ENCODE results near the gene RNF14. TPM values are rescaled to one million over a fixed set of nuclear protein-coding genes. Genes with fewer than 3 reads are reported as not detected.

RNF14 gene
- total and polyA plus RNA-seq, 9 of the 15 experiments (the other 6 are each of a cell fraction or from before 2014, with no cell fraction given), result 36.3 to 140 (median 75.1) TPM

DNA sequence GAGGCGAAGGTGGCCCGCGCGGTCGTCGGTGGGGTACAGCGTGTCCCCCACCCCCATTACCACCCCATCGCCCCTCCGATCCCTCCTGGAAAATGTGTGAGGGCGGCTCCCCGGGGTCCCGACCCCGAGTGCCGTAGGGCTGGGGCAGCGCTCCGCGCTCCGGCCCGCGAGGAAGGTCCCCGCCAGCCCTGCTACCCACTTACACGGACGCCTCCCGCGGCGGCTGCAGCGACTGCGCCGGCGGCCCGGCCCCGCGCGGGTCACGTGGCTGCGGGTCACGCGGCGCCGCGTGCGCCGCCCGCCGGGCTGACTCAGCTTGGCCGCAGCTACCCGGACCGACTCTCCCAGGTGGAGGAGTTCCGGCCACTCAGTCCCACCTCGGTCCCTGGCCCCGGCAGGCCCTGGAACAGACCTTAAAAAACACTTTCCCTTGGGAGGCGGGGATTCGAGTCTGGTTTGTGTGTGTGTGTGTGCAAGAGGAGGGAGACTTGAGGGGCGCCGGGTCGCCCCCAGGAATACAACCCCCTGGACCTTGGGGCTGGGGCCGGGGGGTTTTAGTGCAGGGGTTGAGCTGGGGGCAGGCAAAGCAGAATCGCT lies 44.0 kb downstream of the RNF14 start, which contains the start of gene GNPDA1 (continued):
- TF ChIP-seq, protein P1, sequence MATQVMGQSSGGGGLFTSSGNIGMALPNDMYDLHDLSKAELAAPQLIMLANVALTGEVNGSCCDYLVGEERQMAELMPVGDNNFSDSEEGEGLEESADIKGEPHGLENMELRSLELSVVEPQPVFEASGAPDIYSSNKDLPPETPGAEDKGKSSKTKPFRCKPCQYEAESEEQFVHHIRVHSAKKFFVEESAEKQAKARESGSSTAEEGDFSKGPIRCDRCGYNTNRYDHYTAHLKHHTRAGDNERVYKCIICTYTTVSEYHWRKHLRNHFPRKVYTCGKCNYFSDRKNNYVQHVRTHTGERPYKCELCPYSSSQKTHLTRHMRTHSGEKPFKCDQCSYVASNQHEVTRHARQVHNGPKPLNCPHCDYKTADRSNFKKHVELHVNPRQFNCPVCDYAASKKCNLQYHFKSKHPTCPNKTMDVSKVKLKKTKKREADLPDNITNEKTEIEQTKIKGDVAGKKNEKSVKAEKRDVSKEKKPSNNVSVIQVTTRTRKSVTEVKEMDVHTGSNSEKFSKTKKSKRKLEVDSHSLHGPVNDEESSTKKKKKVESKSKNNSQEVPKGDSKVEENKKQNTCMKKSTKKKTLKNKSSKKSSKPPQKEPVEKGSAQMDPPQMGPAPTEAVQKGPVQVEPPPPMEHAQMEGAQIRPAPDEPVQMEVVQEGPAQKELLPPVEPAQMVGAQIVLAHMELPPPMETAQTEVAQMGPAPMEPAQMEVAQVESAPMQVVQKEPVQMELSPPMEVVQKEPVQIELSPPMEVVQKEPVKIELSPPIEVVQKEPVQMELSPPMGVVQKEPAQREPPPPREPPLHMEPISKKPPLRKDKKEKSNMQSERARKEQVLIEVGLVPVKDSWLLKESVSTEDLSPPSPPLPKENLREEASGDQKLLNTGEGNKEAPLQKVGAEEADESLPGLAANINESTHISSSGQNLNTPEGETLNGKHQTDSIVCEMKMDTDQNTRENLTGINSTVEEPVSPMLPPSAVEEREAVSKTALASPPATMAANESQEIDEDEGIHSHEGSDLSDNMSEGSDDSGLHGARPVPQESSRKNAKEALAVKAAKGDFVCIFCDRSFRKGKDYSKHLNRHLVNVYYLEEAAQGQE (IDR thresholded peaks at IDR 0.05; ENCODE audit: borderline replicate concordance), result peak; percentile 79
- TF ChIP-seq, protein P1 (CRISPR knock-in tag; IDR thresholded peaks at IDR 0.05; ENCODE audit: low read depth), result no peak
- TF ChIP-seq ZNF24 (IDR thresholded peaks at IDR 0.05), result no peak
- peak; percentile 69 for TF ChIP-seq SAFB (IDR thresholded peaks at IDR 0.05; ENCODE audit: borderline replicate concordance, low read depth, low read length)
- no peak for TF ChIP-seq ZNF436 (CRISPR knock-in tag; IDR thresholded peaks at IDR 0.05)
- peak; percentile 60 for TF ChIP-seq SMARCA4 (IDR thresholded peaks at IDR 0.05)
- TF ChIP-seq, protein P2, sequence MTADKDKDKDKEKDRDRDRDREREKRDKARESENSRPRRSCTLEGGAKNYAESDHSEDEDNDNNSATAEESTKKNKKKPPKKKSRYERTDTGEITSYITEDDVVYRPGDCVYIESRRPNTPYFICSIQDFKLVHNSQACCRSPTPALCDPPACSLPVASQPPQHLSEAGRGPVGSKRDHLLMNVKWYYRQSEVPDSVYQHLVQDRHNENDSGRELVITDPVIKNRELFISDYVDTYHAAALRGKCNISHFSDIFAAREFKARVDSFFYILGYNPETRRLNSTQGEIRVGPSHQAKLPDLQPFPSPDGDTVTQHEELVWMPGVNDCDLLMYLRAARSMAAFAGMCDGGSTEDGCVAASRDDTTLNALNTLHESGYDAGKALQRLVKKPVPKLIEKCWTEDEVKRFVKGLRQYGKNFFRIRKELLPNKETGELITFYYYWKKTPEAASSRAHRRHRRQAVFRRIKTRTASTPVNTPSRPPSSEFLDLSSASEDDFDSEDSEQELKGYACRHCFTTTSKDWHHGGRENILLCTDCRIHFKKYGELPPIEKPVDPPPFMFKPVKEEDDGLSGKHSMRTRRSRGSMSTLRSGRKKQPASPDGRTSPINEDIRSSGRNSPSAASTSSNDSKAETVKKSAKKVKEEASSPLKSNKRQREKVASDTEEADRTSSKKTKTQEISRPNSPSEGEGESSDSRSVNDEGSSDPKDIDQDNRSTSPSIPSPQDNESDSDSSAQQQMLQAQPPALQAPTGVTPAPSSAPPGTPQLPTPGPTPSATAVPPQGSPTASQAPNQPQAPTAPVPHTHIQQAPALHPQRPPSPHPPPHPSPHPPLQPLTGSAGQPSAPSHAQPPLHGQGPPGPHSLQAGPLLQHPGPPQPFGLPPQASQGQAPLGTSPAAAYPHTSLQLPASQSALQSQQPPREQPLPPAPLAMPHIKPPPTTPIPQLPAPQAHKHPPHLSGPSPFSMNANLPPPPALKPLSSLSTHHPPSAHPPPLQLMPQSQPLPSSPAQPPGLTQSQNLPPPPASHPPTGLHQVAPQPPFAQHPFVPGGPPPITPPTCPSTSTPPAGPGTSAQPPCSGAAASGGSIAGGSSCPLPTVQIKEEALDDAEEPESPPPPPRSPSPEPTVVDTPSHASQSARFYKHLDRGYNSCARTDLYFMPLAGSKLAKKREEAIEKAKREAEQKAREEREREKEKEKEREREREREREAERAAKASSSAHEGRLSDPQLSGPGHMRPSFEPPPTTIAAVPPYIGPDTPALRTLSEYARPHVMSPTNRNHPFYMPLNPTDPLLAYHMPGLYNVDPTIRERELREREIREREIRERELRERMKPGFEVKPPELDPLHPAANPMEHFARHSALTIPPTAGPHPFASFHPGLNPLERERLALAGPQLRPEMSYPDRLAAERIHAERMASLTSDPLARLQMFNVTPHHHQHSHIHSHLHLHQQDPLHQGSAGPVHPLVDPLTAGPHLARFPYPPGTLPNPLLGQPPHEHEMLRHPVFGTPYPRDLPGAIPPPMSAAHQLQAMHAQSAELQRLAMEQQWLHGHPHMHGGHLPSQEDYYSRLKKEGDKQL (CRISPR knock-in tag; IDR thresholded peaks at IDR 0.05; ENCODE audit: borderline replicate concordance), result no peak
- no peak for TF ChIP-seq HNRNPH1 (optimal IDR thresholded peaks at IDR 0.05; ENCODE audit: low read depth, low read length)
- TF ChIP-seq HNRNPLL (IDR thresholded peaks at IDR 0.05; ENCODE audit: low read depth, low read length, poor library complexity, severe bottlenecking), result no peak
- TF ChIP-seq, protein P3, sequence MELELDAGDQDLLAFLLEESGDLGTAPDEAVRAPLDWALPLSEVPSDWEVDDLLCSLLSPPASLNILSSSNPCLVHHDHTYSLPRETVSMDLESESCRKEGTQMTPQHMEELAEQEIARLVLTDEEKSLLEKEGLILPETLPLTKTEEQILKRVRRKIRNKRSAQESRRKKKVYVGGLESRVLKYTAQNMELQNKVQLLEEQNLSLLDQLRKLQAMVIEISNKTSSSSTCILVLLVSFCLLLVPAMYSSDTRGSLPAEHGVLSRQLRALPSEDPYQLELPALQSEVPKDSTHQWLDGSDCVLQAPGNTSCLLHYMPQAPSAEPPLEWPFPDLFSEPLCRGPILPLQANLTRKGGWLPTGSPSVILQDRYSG (tag; conservative IDR thresholded peaks at IDR 0.05; ENCODE audit: low read depth), result no peak
- TF ChIP-seq DPF2 (IDR thresholded peaks at IDR 0.05), result peak; percentile 57; the same call in 1 of the 2 replicates
- TF ChIP-seq ZNF584 (CRISPR knock-in tag; IDR thresholded peaks at IDR 0.05; ENCODE audit: low read depth), result 0 out of 2 replicates have a peak, but pooled peaks have one; percentile 40
- TF ChIP-seq NCOA1 (IDR thresholded peaks at IDR 0.05; ENCODE audit: low read depth), result no peak

All from K562 (cell line).